ENCODE results near the gene PRKCE.

PRKCE gene

GRCh38 chr2:45786030-45786835, 134.8 kb downstream of the PRKCE start:
- no peak for DNase-seq

GRCh38 chr2:45786836-45787357, 135.4 kb downstream of the PRKCE start:
- no peak for DNase-seq

GRCh38 chr2:45788401-45788800, 136.9 kb downstream of the PRKCE start:
- no peak for DNase-seq

- no peak for DNase-seq
Observed at GRCh38 chr2:45789317-45789716, 137.8 kb downstream of the PRKCE start.

GRCh38 chr2:45789961-45790723, 138.7 kb downstream of the PRKCE start:
- DNase-seq: no peak

GRCh38 chr2:45793305-45793962, 142.0 kb downstream of the PRKCE start:
- DNase-seq: no peak

GRCh38 chr2:45794134-45794617, 142.7 kb downstream of the PRKCE start:
- no peak for DNase-seq

GRCh38 chr2:45796500-45796899, 145.0 kb downstream of the PRKCE start:
- no peak for DNase-seq

- no peak for DNase-seq
Observed at GRCh38 chr2:45797451-45798230, 146.2 kb downstream of the PRKCE start.

- DNase-seq: no peak
Observed at GRCh38 chr2:45799679-45800381, 148.4 kb downstream of the PRKCE start.

GRCh38 chr2:45802499-45803138, 151.1 kb downstream of the PRKCE start:
- DNase-seq: no peak

GRCh38 chr2:45804987-45805755, 153.7 kb downstream of the PRKCE start:
- no peak for DNase-seq

GRCh38 chr2:45806563-45807358, 155.3 kb downstream of the PRKCE start:
- no peak for DNase-seq

- no peak for DNase-seq
Observed at GRCh38 chr2:45808294-45808800, 156.9 kb downstream of the PRKCE start.

- DNase-seq: no peak
Observed at GRCh38 chr2:45809205-45809604, 157.7 kb downstream of the PRKCE start.

- no peak for DNase-seq
Observed at GRCh38 chr2:45812011-45812500, 160.6 kb downstream of the PRKCE start.

GRCh38 chr2:45813003-45813941, 161.8 kb downstream of the PRKCE start:
- no peak for DNase-seq

- no peak for DNase-seq
Observed at GRCh38 chr2:45814488-45814887, 163.0 kb downstream of the PRKCE start.

Measured in stimulated activated CD4-positive, alpha-beta T cell treated with anti-CD3 and anti-CD28 coated beads, Interleukin-15, amount 100 ng/mL, for 24 hours (primary cell).